Calu3 (cell line): ENCODE results near the gene SNORC. TPM values are rescaled to one million over a fixed set of nuclear protein-coding genes. Genes with fewer than 3 reads are reported as not detected.

Experiments used
- BruUV-seq: library from RNA; stranded (reverse); fragments of 400-500 nt; replicated peaks from 2 replicates; lab custom pipeline; 2021; lab: Mats Ljungman, UMichigan
- CTCF ChIA-PET: fragments of 300-600 bp; sonication (Branson Sonifier 250); formaldehyde crosslinking; loops from one replicate; lab custom pipeline; 2022; ENCODE audit warnings: antibody characterized with exemption; lab: Charles Lee
- DNase-seq: peaks from one replicate; pipeline ENCODE4 v3.0.0; 2022
- H3K27ac Mint-ChIP-seq: one replicate; pipeline ENCODE4 v1.8.0; 2022; ENCODE audit warnings: mixed read lengths; ENCODE audit not compliant: unreplicated experiment
- H3K27me3 Mint-ChIP-seq: one replicate; pipeline ENCODE4 v1.8.0; 2022; ENCODE audit warnings: mixed read lengths; ENCODE audit not compliant: unreplicated experiment
- H3K36me3 Mint-ChIP-seq: one replicate; pipeline ENCODE4 v1.8.0; 2022; ENCODE audit warnings: mild to moderate bottlenecking, moderate library complexity, mixed read lengths; ENCODE audit not compliant: insufficient read depth, unreplicated experiment
- H3K4me1 Mint-ChIP-seq: one replicate; pipeline ENCODE4 v1.8.0; 2022; ENCODE audit warnings: mild to moderate bottlenecking, low read depth, mixed read lengths; ENCODE audit not compliant: unreplicated experiment
- H3K4me3 Mint-ChIP-seq: one replicate; pipeline ENCODE4 v1.8.0; 2022; ENCODE audit warnings: mild to moderate bottlenecking, low read depth, moderate library complexity, mixed read lengths; ENCODE audit not compliant: unreplicated experiment
- H3K9me3 Mint-ChIP-seq: one replicate; pipeline ENCODE4 v1.8.0; 2022; ENCODE audit warnings: low read depth, mixed read lengths; ENCODE audit not compliant: unreplicated experiment
- intact Hi-C: fragments of 100-400 bp; cut with micrococcal nuclease; formaldehyde crosslinking; loops from one replicate; pipeline ENCODE4 v1.10.0; 2022; ENCODE audit not compliant: unreplicated experiment
- total RNA-seq: library from RNA; stranded (reverse); gene quantifications from 2 replicates; pipeline ENCODE4 v1.2.3, GENCODE V29; 2022
- TF ChIP-seq, protein P1 (sequence below): fragments of 200-600 bp; IDR thresholded peaks from one replicate; pipeline ENCODE4 v1.8.0; 2022; ENCODE audit warnings: antibody characterized with exemption; ENCODE audit not compliant: unreplicated experiment

SNORC gene
- total RNA-seq, 1 experiment from 2014 or later, result 4.3 TPM

DNA sequence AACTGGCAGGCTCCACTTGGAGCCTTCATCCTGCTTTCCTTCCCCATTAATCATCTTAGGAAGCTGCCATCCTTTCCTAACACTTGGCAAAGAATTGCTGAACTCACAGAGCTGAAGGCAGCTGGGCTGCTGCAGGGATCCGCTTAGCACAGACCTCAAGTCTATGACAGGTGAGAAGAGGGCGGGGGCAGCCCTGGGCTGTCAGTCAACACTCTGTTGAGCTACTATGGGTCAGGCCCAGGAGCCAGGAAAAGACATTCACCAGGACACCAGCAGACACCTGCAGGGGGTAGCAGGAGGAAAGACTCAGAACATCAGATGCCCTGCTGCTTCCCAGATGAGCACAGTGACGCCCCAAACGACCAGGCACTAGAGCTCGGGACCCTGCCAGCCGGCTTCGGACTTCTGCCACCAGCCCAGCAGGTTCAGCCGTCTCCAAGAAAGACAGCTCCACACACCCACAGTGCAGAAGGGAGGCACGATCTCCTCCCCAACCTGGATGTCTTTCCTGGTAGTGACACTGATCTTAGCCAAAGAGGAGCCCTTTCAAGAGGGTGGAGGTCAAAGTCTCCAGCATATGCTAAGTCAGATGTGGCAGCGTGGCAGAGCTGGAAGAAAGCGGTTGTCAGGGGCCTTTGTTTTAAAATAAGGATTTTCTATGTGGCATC lies 55.2 kb downstream of the SNORC start:
- Mint-ChIP-seq H3K4me3 (no peak overlapping the region), H3K4me1 (no peaks in the 10 kb centered on the region), H3K27me3 (peaks cover 47% of the 10 kb centered on the region), H3K27ac (no peak overlapping the region), H3K9me3 (no peaks in the 10 kb centered on the region), H3K36me3 (no peaks in the 10 kb centered on the region)
- CTCF ChIA-PET, result interaction anchor here (0.6 to 1.9 kb wide), 2 partner anchors 21 to 103 kb away, joined by 3 to 5 read pairs; no protein-coding TSS in a partner anchor
- no TSS peak for BruUV-seq
- no peak for DNase-seq
- TF ChIP-seq, protein P1, sequence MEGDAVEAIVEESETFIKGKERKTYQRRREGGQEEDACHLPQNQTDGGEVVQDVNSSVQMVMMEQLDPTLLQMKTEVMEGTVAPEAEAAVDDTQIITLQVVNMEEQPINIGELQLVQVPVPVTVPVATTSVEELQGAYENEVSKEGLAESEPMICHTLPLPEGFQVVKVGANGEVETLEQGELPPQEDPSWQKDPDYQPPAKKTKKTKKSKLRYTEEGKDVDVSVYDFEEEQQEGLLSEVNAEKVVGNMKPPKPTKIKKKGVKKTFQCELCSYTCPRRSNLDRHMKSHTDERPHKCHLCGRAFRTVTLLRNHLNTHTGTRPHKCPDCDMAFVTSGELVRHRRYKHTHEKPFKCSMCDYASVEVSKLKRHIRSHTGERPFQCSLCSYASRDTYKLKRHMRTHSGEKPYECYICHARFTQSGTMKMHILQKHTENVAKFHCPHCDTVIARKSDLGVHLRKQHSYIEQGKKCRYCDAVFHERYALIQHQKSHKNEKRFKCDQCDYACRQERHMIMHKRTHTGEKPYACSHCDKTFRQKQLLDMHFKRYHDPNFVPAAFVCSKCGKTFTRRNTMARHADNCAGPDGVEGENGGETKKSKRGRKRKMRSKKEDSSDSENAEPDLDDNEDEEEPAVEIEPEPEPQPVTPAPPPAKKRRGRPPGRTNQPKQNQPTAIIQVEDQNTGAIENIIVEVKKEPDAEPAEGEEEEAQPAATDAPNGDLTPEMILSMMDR, result no peak
- intact Hi-C loops, result no loop called here

DNA sequence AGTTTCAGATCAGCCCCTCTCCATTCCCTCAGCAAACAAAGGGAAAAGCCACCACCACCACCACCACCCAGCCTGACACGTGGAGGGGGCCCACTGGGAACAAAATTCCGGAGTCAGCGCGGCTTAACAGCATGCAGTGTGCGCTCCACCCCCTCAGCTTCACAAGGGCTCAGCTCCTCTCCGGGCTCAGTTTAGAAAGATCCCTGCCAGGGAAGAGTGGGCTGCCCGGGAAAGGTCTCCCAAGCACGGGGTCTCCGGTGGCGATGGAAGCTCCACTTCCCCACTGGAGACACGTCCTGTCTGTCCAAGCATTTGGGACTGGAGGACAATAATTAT lies 55.7 kb downstream of the SNORC start:
- CTCF ChIA-PET, result interaction anchor here (0.6 to 1.9 kb wide), 2 partner anchors 20 to 103 kb away, joined by 3 to 5 read pairs; no protein-coding TSS in a partner anchor
- Mint-ChIP-seq H3K4me3 (no peak overlapping the region), H3K9me3 (no peaks in the 10 kb centered on the region), H3K4me1 (no peaks in the 10 kb centered on the region), H3K36me3 (no peaks in the 10 kb centered on the region), H3K27ac (no peak overlapping the region), H3K27me3 (peaks cover 47% of the 10 kb centered on the region)
- intact Hi-C loops, result no loop called here
- BruUV-seq, result no TSS peak
- DNase-seq, result no peak
- TF ChIP-seq, protein P1, result no peak

DNA sequence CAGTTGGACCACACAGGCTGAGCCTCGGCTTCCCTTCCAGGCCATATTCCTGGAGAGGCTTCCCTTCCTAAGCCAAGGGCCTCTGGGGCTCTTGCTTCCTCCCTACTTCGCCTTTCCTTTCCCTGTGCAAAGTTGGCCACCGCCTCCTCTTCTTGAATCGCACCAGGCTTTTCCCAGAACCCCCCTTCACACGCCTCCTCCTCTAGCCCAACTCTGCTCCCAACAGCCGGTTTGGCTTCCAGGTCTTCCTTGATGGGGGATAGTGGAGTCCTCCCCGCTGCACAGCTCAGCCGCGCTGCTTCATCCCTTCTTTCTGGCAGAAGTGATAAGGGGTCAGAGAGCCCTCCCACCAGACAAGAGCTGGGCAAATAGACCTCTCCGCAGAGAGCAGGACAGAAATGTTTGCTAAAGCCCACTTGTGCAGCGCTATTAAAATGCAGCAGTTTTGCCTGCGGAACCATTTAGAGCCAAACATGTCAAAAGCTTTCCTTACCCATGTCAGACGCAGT lies 56.4 kb downstream of the SNORC start:
- H3K4me3 Mint-ChIP-seq, result peak overlapping the region; percentile 55
- no peaks in the 10 kb centered on the region for H3K9me3 Mint-ChIP-seq
- CTCF ChIA-PET, result no interaction called here
- no peak overlapping the region for H3K27ac Mint-ChIP-seq
- no peak for DNase-seq
- intact Hi-C loops, result no loop called here
- BruUV-seq, result no TSS peak
- no peaks in the 10 kb centered on the region for H3K36me3 Mint-ChIP-seq
- H3K27me3 Mint-ChIP-seq, result peaks cover 52% of the 10 kb centered on the region
- no peaks in the 10 kb centered on the region for H3K4me1 Mint-ChIP-seq
- TF ChIP-seq, protein P1, result no peak

DNA sequence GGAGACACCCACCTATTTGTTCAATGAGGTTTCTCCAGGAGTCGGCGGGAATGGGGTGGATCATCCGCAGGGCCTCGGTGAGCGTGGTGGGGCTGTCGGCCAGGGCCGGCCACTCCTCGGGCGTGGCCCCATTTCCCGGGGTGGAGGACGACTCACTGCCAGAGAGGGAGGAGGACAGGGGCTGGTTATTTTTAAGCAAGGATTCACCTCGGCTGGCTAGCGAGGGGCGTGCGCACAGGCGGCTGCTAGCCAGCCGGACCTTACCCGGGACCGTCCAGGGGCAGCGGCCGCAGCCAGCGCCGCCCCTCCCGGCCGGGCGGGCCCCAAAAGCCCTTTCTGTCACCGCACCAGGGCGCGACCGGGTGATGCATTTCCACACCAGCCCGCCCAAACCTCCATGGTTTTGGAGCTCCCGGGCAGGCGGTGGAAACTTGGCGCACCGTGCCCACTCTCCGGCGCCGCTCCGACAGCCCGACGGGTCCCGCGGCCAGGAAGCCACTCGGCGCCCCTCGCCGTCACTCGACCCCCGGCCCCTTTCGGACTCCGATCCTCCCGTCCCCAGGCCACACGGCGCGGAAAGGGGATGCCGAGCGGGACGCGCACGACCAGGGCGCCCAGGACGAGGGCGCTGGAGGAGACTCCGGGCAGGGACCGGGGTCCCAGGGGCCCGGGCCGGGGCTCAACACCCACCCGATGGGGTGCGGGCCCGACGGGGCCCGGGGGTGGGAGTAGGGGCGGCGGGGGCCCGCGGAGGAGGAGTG lies 57.1 kb downstream of the SNORC start:
- intact Hi-C loops, result no loop called here
- Mint-ChIP-seq H3K4me3 (peak overlapping the region; percentile 55), H3K36me3 (no peaks in the 10 kb centered on the region), H3K4me1 (no peaks in the 10 kb centered on the region), H3K27me3 (peaks cover 58% of the 10 kb centered on the region), H3K9me3 (no peaks in the 10 kb centered on the region), H3K27ac (no peak overlapping the region)
- BruUV-seq, result no TSS peak
- CTCF ChIA-PET, result interaction anchor here (0.7 kb wide), 1 partner anchor 86 kb away, joined by 3 read pairs; the partner anchor contains the start of gene NGEF
- TF ChIP-seq, protein P1, result no peak
- peak; percentile 11 for DNase-seq
